Stimulated activated naive CD8-positive, alpha-beta T cell treated with anti-CD3 and anti-CD28 coated beads, Interleukin-15, amount 100 ng/mL, for 72 hours (primary cell): ENCODE results near the gene UGT2B28.
"Not testable (repeated sequence)": the region's sequence is repeated elsewhere in the genome, so short reads cannot be mapped to it uniquely, and the experiment has no call there.

Source experiments
- ATAC-seq: fragments of 150-1000 bp; cut with Tn5 transposase; 2 replicates; pipeline ENCODE4 v1.10.0; 2021; ENCODE audit warnings: mild to moderate bottlenecking, moderate library complexity
- DNase-seq, 2 donors: peaks; one replicate each; pipeline ENCODE4 v3.0.0; 2021 to 2022
- H3K27ac Mint-ChIP-seq, 2 donors: one replicate each; pipeline ENCODE4 v1.8.0; 2022; ENCODE audit warnings: mild to moderate bottlenecking in 2 of 2, mixed read lengths in 2 of 2, moderate library complexity in 2 of 2
- H3K27me3 Mint-ChIP-seq: one replicate; pipeline ENCODE4 v1.8.0; 2022; ENCODE audit warnings: mixed read lengths
- H3K4me1 Mint-ChIP-seq: one replicate; pipeline ENCODE4 v1.8.0; 2022; ENCODE audit warnings: mild to moderate bottlenecking, mixed read lengths
- H3K4me3 Mint-ChIP-seq, 2 donors: one replicate each; pipeline ENCODE4 v1.8.0; 2022; ENCODE audit warnings: mild to moderate bottlenecking in 2 of 2, mixed read lengths in 2 of 2, moderate library complexity in 1 of 2
- H3K9me3 Mint-ChIP-seq, 2 donors: one replicate each; pipeline ENCODE4 v1.8.0; 2022; ENCODE audit warnings: mixed read lengths in 2 of 2

Gene UGT2B28

DNA sequence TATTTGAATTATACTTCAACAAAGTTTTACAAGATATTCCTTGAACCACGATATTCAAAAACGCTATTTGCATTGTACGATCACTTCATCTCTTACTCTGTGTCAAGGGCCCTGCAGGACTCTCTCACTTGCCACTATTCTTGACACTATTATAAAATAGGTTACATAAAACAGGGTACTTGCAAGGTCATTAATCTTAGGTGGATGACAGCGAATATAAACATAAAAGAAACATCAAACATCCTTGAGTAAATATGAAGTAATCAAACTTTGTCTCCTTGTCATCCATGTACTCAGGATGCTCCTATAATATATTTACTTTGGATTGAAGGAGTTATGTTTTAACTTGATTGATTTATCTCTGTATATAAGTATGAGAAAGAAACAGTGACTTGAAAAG lies at the start of gene UGT2B28:
TSS of gene UGT2B28 (plus strand) at position 395 of the 400 bp plus-strand sequence. CDS start 26 bp downstream, outside the sequence.
- not testable (repeated sequence) for H3K4me1 Mint-ChIP-seq, H3K27ac Mint-ChIP-seq, DNase-seq, H3K27me3 Mint-ChIP-seq, H3K9me3 Mint-ChIP-seq, H3K4me3 Mint-ChIP-seq, ATAC-seq

DNA sequence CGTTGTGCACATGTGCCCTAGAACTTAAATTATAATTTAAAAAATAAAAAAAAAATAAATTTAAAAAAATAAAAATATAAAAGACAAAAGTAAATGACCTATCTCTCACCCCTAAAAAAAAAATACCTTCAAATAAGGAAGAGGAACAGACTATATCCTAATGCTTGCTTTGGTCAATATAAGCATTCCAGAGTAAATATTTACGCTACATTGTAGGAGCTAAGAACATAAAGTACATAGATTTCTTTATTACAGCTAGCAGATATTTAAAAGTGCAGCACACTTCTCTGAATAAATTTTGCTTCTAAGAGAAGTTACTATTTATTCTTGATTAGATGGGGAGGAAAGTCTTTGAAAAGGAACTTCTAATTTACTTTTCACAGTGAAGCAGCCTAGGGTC lies 41.2 kb upstream of the UGT2B28 start:
- no peak overlapping the region for H3K27ac Mint-ChIP-seq
- H3K4me1 Mint-ChIP-seq, result no peaks in the 10 kb centered on the region
- H3K27me3 Mint-ChIP-seq, result no peaks in the 10 kb centered on the region
- DNase-seq (no peak), ATAC-seq (no peak)
- H3K4me3 Mint-ChIP-seq, result no peak overlapping the region
- H3K9me3 Mint-ChIP-seq, result peaks cover 0 to 6% of the 10 kb centered on the region in 2 donors

DNA sequence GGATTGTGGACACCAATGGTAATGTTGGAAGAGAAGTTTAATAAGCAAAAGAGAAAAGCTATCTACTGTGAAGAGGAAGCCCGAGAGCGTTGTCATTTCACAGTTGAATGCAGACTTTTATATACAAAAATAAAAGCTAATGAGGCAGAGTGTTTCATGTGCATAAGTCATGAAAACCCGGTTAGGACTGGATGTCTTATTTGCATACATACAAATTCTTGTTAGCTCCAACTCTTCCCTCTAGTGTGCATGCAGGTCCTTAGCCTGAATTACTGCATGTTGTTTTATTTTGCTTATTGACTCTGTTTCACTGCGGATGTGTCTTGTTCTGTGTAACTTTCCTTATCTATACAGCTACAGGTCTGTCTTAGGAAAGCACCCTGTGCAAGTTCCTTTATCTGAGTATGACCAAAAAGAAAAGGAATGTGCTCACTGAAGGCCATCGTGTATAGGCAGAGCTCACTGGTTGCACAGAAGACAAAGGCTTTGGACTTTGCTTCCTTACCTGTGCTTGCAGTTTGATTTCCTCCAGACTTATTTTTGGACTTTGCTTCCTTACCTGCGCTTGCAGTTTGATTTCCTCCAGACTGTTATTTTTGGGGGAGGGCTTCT lies 40.6 kb upstream of the UGT2B28 start:
- ATAC-seq (no peak), DNase-seq (no peak)
- Mint-ChIP-seq H3K9me3 (peaks cover 0 to 6% of the 10 kb centered on the region in 2 donors), H3K27ac (no peak overlapping the region), H3K4me3 (no peak overlapping the region), H3K4me1 (no peaks in the 10 kb centered on the region), H3K27me3 (no peaks in the 10 kb centered on the region)

DNA sequence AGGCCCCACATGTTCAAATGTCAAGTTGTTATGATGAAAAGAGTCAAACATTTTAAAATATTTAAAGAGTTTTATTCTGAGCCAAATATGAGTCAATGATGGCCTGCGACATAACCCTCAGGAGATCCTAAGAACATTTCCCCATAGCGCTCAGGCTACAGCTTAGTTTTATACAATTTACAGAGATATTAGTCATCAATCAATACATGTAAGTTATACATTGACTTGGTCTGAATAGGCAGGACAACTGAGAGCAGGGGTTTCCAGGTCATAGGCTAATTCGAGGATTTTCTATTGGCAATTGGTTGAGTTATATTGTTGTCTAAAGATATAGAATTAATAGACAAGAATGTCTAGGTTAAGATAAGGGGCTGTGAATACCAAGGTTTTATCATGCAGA lies 39.5 kb upstream of the UGT2B28 start:
- peaks cover 2 to 16% of the 10 kb centered on the region in 2 donors for H3K9me3 Mint-ChIP-seq
- not testable (repeated sequence) for H3K4me1 Mint-ChIP-seq, H3K27me3 Mint-ChIP-seq, DNase-seq, H3K27ac Mint-ChIP-seq, H3K4me3 Mint-ChIP-seq, ATAC-seq

DNA sequence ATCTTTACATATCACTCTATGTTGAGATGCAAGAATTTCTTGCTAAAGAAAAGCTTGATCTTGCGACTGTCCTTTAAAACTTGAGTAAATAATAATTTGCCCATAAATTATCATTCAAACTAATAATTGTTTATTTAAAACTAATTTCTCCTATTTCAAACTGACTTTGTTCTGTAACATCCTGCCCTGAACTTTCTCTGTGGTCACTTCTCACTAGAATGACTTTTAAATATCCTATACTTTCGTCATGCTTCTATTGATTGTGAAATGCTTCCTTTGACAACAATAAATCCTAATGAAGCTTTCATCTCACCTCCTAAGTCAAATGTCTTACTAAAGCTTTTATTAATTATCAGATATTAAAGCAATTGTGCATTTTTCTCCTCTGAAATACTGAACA lies 38.5 kb upstream of the UGT2B28 start:
- not testable (repeated sequence) for ATAC-seq, DNase-seq, H3K27me3 Mint-ChIP-seq, H3K27ac Mint-ChIP-seq, H3K4me1 Mint-ChIP-seq, H3K4me3 Mint-ChIP-seq
- H3K9me3 Mint-ChIP-seq, result peaks cover 7 to 23% of the 10 kb centered on the region in 2 donors

DNA sequence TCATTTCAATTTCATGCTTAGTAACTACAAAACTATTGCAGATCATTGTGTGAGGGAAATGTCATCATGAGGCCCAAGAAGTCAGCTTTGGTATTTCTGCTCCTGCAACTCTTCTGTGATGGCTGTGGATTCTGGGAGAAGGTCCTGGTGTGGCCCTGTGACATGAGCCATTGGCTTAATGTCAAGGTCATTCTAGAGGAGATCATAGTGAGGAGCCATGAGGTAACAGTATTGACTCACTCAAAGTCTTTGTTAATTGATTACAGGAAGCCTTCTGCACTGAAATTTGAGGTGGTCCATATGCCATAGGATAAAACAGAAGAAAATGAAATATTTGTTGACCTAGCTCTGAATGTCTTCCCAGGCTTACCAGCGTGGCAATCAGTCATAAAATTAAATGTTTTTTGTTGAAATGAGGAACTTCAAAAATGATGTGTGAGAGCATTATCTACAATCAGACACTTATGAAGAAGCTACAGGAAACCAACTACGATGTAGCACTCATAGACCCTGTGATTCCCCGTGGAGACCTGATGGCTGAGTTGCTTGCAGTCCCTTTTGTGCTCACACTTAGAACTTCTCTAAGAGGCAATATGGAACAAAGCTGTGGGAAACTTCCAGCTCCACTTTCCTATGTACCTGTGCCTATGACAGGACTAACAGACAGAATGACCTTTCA lies 37.6 kb upstream of the UGT2B28 start:
- H3K27ac Mint-ChIP-seq, result not testable (repeated sequence)

DNA sequence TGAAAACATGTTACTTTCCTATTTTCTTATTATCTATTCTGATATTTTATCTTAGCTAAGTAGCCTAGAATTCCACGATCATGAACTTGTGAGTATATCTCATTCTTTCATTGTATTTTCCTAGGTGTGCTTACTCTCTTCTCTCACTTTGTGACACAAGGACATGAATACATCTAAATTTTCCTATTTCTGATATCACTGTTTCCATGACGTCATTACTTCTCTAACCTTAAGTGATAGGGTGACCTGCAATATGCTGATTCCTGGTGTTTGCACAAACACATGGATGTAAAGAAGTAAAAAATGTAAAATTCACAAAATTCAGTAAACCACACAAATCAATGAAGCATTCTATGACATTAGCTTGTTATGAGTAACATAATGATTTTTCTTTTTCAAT lies 29.4 kb upstream of the UGT2B28 start:
- not testable (repeated sequence) for H3K27ac Mint-ChIP-seq, DNase-seq, H3K4me3 Mint-ChIP-seq, H3K9me3 Mint-ChIP-seq, H3K27me3 Mint-ChIP-seq, H3K4me1 Mint-ChIP-seq, ATAC-seq

More for the DNA sequence above, 37.6 kb upstream of the UGT2B28 start:
- not testable (repeated sequence) for DNase-seq, H3K27me3 Mint-ChIP-seq, H3K4me1 Mint-ChIP-seq, H3K4me3 Mint-ChIP-seq, ATAC-seq
- H3K9me3 Mint-ChIP-seq, result peaks cover 7 to 23% of the 10 kb centered on the region in 2 donors

DNA sequence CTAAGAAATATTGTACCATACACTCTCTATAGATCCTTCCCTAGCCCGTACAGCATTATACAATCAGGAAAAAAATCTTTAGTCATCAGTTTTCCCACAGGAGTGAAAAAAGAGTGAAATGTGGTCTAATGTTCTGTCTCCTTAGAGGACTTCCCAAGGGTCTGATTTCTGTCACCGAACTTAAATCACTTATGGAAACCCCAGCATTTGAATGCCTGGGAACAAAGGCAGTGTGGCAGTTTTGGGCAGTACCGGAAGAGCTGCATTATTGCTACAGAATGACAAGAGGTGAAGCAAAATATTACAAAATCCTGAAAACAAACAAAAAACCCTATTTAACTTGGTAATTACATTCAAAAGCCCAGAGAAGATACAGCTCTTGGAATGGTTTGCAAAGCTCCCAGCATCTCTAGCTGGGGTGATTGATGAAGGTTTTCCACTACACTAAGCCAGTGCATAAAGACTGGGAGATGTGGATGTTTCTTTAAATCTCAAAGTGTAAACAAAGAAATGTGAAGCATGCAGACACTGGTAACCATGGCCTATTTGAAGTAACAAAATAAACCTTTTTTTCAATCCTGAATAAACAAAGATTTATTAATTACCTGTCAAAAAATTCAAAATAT lies 27.0 kb upstream of the UGT2B28 start:
- DNase-seq, H3K9me3 Mint-ChIP-seq, H3K4me3 Mint-ChIP-seq, H3K4me1 Mint-ChIP-seq, H3K27ac Mint-ChIP-seq, H3K27me3 Mint-ChIP-seq, ATAC-seq: not testable (repeated sequence)

DNA sequence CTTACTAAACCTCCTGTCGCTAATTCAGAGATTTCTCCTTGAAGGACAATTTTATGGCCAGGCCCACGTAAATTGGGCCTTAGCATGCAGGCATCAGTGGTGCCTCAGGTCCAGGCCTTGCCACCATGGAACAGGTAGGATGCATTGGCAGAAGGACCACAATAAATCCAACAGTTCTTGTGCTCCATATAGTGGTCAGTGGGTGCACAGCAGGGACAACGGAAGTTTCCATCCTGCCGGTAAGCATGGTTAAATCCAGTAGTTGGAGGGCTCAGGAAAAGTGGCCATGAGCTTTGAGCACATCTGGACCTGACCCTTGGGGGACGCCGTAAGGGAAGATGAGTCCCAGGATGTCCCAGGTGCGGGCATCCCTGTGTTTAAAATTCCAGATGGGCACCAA lies 11.7 kb upstream of the UGT2B28 start:
- not testable (repeated sequence) for ATAC-seq, H3K4me3 Mint-ChIP-seq, H3K27ac Mint-ChIP-seq, H3K9me3 Mint-ChIP-seq, H3K27me3 Mint-ChIP-seq, H3K4me1 Mint-ChIP-seq, DNase-seq

DNA sequence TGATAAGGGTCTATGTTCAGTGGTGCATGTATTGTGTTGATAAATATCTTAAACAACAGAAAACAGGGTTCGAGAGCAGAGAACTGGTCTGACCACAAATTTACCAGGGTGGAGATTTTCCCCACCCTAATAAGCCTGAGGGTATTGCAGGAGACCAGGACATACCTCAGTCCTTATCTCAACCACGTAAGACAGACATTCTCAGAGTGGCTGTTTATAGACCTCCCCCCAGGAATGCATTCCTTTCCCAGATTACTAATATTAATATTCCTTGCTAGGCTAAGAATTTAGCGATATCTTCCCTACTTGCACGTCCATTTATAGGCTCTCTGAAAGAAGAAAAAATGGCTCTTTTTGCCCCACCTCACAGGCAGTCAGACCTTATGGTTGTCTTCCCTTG lies 16.1 kb downstream of the UGT2B28 start:
- H3K9me3 Mint-ChIP-seq, DNase-seq, H3K27ac Mint-ChIP-seq, H3K4me1 Mint-ChIP-seq, H3K27me3 Mint-ChIP-seq, ATAC-seq, H3K4me3 Mint-ChIP-seq: not testable (repeated sequence)

DNA sequence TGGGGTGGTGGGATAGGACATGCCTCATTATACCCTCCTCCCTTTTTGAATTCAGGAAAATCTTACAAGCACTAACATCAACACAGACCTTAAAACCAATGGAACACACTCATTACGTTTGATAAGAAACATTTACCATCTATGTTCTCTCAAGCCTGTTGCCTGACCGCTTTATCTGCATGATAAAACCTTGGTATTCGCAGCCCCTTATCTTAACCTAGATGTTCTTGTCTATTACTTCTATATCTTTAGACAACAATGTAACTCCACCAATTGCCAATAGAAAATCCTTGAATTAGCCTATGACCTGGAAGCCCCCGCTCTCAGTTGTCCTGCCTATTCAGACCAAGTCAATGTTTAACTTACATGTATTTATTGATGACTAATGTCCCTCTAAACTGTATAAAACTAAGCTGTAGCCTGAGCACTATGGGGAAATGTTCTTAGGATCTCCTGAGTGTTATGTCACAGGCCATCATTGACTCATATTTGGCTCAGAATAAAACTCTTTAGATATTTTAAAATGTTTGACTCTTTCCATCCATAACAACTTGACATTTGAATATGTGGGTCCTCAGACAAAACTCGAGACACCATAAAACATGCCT lies 28.3 kb downstream of the UGT2B28 start:
- not testable (repeated sequence) for H3K27me3 Mint-ChIP-seq, H3K9me3 Mint-ChIP-seq, H3K4me1 Mint-ChIP-seq, H3K4me3 Mint-ChIP-seq, DNase-seq, ATAC-seq, H3K27ac Mint-ChIP-seq

DNA sequence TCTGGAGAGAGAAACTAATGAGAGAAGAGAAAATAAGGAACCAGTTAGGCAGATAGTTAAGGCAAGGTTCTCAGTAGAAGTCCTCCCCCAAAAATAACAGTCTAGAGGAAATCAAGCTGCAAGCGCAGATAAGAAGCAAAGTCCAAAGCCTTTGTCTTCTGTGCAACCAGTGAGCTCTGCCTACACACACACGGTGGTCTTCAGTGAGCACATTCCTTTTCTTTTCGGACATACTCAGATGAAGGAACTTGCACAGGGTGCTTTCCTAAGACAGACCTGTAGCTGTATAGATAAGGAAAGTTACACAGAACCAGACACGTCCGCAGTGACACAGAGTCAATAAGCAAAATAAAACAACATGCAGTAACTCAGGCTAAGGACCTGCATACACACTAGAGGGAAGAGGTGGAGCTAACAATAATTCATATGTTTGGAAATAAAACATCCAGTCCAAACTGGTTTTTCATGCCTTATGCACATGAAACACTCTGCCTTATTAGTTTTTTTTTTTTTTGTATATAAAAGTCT lies 29.3 kb downstream of the UGT2B28 start:
- not testable (repeated sequence) for DNase-seq, ATAC-seq, H3K27ac Mint-ChIP-seq, H3K9me3 Mint-ChIP-seq, H3K27me3 Mint-ChIP-seq, H3K4me1 Mint-ChIP-seq, H3K4me3 Mint-ChIP-seq

DNA sequence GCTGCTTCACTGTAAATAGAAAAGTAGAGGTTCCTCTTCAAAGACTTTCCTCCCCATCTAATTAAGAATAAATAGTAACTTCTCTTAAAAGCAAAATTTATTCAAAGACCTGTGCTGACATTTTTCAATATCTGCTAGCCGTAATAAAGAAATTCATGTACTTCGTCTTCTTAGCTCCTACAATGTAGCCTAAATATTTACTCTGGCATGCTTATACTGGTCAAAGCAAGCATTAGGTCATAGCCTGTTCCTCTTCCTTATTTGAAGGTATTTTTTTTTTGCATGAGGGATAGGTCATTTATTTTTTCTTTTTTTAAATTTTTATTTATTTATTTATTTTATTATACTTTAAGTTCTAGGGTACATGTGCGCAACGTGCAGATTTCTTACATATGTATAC lies 30.0 kb downstream of the UGT2B28 start:
- H3K9me3 Mint-ChIP-seq, H3K27me3 Mint-ChIP-seq, DNase-seq, ATAC-seq, H3K4me3 Mint-ChIP-seq, H3K4me1 Mint-ChIP-seq, H3K27ac Mint-ChIP-seq: not testable (repeated sequence)

DNA sequence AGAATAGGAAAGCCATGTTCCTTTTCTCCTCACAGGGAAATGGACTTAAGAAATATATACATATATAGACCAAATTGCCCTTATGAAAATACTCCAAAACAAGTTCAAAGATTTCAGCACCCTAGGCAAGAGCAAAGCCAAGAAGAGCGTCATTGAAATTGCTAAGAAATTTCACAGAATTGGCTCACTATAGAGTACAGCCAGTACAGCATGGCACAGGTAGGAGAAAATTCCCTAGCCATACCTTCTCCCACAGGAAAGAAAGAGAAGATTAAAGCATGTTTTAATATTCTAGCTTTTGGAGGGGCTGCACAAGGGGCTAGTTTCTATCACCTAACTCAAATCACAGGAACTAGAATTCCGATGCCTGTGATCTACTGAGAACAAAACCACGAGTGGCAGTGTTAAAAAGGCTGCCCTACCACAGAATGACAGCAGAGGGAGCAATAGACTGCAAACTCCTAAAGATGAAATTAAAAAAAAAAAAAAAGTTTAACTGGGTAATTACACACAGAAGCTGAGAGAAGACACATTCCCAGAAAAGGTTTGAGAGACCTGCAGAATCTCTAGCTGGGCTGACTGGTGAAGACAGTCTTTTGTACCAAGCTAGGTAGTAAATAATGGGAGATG lies 37.5 kb downstream of the UGT2B28 start:
- not testable (repeated sequence) for ATAC-seq, H3K27me3 Mint-ChIP-seq, H3K4me1 Mint-ChIP-seq, H3K4me3 Mint-ChIP-seq, H3K9me3 Mint-ChIP-seq, H3K27ac Mint-ChIP-seq
- DNase-seq, result peak in 1 of 2 donors; percentile 4

DNA sequence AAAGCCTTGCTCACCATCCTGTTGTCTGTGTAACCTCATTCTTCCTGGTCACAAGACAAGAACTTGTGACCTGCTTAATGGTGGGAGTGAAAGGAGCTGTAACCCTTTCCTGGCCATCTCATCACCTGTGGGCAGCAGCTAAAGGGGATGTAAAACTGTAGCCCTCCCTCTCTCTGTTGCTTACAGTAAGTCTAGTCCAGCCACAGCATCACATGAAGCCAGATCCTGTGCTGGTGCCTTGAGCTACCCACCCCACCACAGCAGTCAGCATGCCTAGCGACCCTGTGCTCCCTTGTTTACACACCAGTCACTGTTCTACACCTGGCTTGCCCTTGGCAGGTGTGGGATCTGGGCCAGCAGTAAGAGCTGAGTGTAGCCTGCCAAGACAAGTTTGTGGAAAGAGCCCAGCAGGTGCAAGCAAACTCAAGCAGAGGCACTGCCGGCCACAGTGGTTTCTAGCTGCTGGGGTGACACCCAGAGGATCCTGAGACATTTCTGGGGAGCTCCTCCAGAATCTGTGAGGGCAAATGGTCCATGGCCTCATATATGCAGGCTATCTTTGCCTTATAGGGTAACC lies 41.0 kb downstream of the UGT2B28 start:
- ATAC-seq (peak; percentile 50), DNase-seq (no peak)
- no peak overlapping the region for H3K4me3 Mint-ChIP-seq

More for the DNA sequence above, 41.0 kb downstream of the UGT2B28 start:
- H3K27me3 Mint-ChIP-seq, result no peaks in the 10 kb centered on the region
- no peaks in the 10 kb centered on the region for H3K4me1 Mint-ChIP-seq
- H3K9me3 Mint-ChIP-seq, result no peaks in the 10 kb centered on the region
- H3K27ac Mint-ChIP-seq, result no peak overlapping the region
